ENCODE data around the gene MAP2K4. TPM values are rescaled to one million over a fixed set of nuclear protein-coding genes. Genes with fewer than 3 reads are reported as not detected.
"Not testable (repeated sequence)": the region's sequence is repeated elsewhere in the genome, so short reads cannot be mapped to it uniquely, and the experiment has no call there.

Gene MAP2K4
- total and polyA plus RNA-seq, 10 donors, result 8.2 to 35.1 (median 26.0) TPM

- TF ChIP-seq POLR2A (IDR thresholded peaks at IDR 0.05), result no peak
- TF ChIP-seq, protein P1, sequence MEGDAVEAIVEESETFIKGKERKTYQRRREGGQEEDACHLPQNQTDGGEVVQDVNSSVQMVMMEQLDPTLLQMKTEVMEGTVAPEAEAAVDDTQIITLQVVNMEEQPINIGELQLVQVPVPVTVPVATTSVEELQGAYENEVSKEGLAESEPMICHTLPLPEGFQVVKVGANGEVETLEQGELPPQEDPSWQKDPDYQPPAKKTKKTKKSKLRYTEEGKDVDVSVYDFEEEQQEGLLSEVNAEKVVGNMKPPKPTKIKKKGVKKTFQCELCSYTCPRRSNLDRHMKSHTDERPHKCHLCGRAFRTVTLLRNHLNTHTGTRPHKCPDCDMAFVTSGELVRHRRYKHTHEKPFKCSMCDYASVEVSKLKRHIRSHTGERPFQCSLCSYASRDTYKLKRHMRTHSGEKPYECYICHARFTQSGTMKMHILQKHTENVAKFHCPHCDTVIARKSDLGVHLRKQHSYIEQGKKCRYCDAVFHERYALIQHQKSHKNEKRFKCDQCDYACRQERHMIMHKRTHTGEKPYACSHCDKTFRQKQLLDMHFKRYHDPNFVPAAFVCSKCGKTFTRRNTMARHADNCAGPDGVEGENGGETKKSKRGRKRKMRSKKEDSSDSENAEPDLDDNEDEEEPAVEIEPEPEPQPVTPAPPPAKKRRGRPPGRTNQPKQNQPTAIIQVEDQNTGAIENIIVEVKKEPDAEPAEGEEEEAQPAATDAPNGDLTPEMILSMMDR (IDR thresholded peaks at IDR 0.05 in 8 of 11, conservative IDR thresholded peaks at IDR 0.05 in 3 of 11), result no peak
- TF ChIP-seq POLR2AphosphoS5 (IDR thresholded peaks at IDR 0.05), result no peak
Observed at GRCh38 chr17:12136243-12136642, 115.6 kb downstream of the MAP2K4 start.

GRCh38 chr17:12136646-12137045 lies 116.0 kb downstream of the MAP2K4 start:
- Histone ChIP-seq H3K4me1 (no peaks in the 10 kb centered on the region), H3K4me3 (no peak overlapping the region), H3K9me3 (peaks cover 0 to 20% (median 16%) of the 10 kb centered on the region in 8 donors), H3K27ac (no peak overlapping the region), H3K27me3 (replicated peaks in 1 of 7) (no peaks in the 10 kb centered on the region), H3K36me3 (peaks cover 3 to 100% (median 34%) of the 10 kb centered on the region in 6 donors)
- no peak for TF ChIP-seq POLR2AphosphoS5 (IDR thresholded peaks at IDR 0.05)
- no peak for TF ChIP-seq POLR2A (IDR thresholded peaks at IDR 0.05)
- TF ChIP-seq, protein P1 (IDR thresholded peaks at IDR 0.05 in 8 of 11, conservative IDR thresholded peaks at IDR 0.05 in 3 of 11), result no peak
- intact Hi-C loops (cut with DNase I; ENCODE audit: low total_unique reads), result no loop called here
- DNase-seq, result no peak

More at GRCh38 chr17:12136243-12136642, 115.6 kb downstream of the MAP2K4 start:
- WGBS, 5 donors, result 94 to 98% (median 98%) methylated on average over 1 of the region's 1 CpG
- Histone ChIP-seq H3K36me3 (peaks cover 0 to 100% (median 33%) of the 10 kb centered on the region in 6 donors), H3K4me3 (no peak overlapping the region), H3K27me3 (replicated peaks in 1 of 7) (no peaks in the 10 kb centered on the region), H3K9me3 (peaks cover 0 to 20% (median 16%) of the 10 kb centered on the region in 8 donors), H3K27ac (no peak overlapping the region), H3K4me1 (no peaks in the 10 kb centered on the region)
- DNase-seq, result no peak
- intact Hi-C loops (cut with DNase I; ENCODE audit: low total_unique reads), result no loop called here

DNA sequence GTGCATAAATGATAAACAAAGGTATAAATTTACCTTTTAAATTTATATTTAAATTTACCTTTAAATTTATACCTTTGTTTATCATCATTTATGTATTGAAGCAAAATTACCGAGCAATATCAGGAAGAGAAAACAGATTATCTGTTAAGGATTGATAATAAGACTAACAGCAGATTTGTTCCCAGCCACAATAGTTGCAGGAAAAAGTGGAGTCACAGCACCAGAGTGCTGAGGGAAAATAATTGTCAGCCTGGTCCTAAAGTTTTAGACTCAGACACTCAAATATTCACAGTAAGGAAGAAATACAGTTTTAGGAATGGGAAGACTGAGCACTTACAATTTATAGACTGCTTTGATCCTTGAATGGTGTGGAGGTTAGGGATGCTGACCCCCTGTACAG lies 117.2 kb downstream of the MAP2K4 start:
- no peak overlapping the region for H3K4me3 ChIP-seq
- no peaks in the 10 kb centered on the region for H3K27me3 ChIP-seq (replicated peaks in 1 of 7)
- TF ChIP-seq POLR2AphosphoS5 (IDR thresholded peaks at IDR 0.05) (no peak), POLR2A (IDR thresholded peaks at IDR 0.05) (no peak)
- TF ChIP-seq, protein P1 (IDR thresholded peaks at IDR 0.05 in 8 of 11, conservative IDR thresholded peaks at IDR 0.05 in 3 of 11), result no peak
- no peak for DNase-seq
- peaks cover 9 to 100% (median 42%) of the 10 kb centered on the region in 6 donors for H3K36me3 ChIP-seq
- intact Hi-C loops (cut with DNase I; ENCODE audit: low total_unique reads), result no loop called here
- no peak overlapping the region for H3K27ac ChIP-seq
- 95 to 100% (median 100%) methylated on average over 1 of the region's 1 CpG for WGBS, 5 donors
- no peaks in the 10 kb centered on the region for H3K4me1 ChIP-seq
- H3K9me3 ChIP-seq, result peaks cover 0 to 20% (median 16%) of the 10 kb centered on the region in 8 donors

DNA sequence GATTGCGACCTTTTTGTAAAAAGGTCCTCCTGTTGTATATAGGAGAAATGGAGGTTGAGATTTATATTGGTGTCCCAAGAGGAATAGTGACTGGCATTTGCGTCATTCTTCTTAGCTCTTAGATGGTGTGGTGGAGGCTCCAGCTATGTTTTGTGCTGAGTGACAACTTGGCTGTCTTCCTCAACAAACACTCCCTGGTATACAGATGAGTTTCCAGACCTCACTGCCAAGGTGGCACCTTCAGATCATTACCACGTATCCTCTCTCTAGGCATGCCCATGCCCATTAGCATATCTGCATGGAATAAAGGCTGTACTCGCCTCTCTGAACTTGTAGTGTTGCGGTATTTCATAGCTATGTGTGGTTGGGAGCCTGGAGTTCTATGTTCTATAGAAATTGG lies 120.0 kb downstream of the MAP2K4 start:
- WGBS, 5 donors, result 94 to 99% (median 96%) methylated on average over 5 of the region's 5 CpGs

DNA sequence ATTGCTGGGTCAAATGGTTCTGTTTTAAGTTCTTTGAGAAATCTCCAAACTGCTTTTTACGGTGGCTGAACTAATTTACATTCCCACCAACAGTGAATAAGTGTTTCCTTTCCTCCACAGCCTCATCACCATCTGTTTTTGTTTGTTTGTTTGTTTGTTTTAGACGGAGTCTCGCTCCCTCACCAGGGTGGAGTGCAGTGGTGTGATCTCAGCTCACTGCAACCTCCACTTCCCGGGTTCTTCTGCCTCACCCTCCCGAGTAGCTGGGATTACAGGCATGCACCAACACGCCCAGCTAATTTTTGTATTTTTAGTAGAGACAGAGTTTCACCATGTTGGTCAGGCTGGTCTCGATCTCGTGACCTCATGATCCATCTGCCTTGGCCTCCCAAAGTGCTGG lies 141.5 kb downstream of the MAP2K4 start:
- H3K9me3 ChIP-seq, result peaks cover 0 to 31% (median 22%) of the 10 kb centered on the region in 8 donors
- H3K36me3 ChIP-seq; H3K4me1 ChIP-seq; intact Hi-C loops (cut with DNase I; ENCODE audit: low total_unique reads); H3K27me3 ChIP-seq (replicated peaks in 1 of 7); H3K4me3 ChIP-seq; DNase-seq; H3K27ac ChIP-seq: not testable (repeated sequence)
- WGBS, 5 donors, result 51 to 54% (median 54%) methylated on average over 8 of the region's 8 CpGs

More for the DNA sequence above, 120.0 kb downstream of the MAP2K4 start:
- H3K36me3 ChIP-seq, result peaks cover 10 to 100% (median 47%) of the 10 kb centered on the region in 6 donors
- no peak for DNase-seq
- no peak overlapping the region for H3K27ac ChIP-seq
- no peak for TF ChIP-seq POLR2AphosphoS5 (IDR thresholded peaks at IDR 0.05)
- TF ChIP-seq POLR2A (IDR thresholded peaks at IDR 0.05), result no peak
- TF ChIP-seq, protein P1 (IDR thresholded peaks at IDR 0.05 in 8 of 11, conservative IDR thresholded peaks at IDR 0.05 in 3 of 11), result no peak
- no peaks in the 10 kb centered on the region for H3K4me1 ChIP-seq
- H3K9me3 ChIP-seq, result peaks cover 0 to 20% (median 16%) of the 10 kb centered on the region in 8 donors
- H3K27me3 ChIP-seq (replicated peaks in 1 of 7), result no peaks in the 10 kb centered on the region
- no peak overlapping the region for H3K4me3 ChIP-seq
- intact Hi-C loops (cut with DNase I; ENCODE audit: low total_unique reads), result no loop called here

All from spleen (tissue), 11 donors.